ENCODE measurements around the gene TRAPPC5.

TRAPPC5 gene

GRCh38 chr19:7677669-7678311 is 2.8 kb upstream of the TRAPPC5 start:
- 22 to 43% methylated on average over 9 to 12 of the region's 12 CpGs for WGBS, 2 experiments (ENCODE audit: insufficient coverage in 2 of 2)
- H3K9me3 ChIP-seq (ENCODE audit: control insufficient read depth, low read length), result no peaks in the 10 kb centered on the region
- peaks cover 4% of the 10 kb centered on the region for H3K4me1 ChIP-seq (ENCODE audit: control insufficient read depth, insufficient read depth, low read length, poor library complexity, severe bottlenecking)
- peaks cover 11% of the 10 kb centered on the region for H3K36me3 ChIP-seq (ENCODE audit: control insufficient read depth, insufficient read depth, low read length)
- H3K4me3 ChIP-seq (ENCODE audit: extremely low read depth, insufficient read depth, low read length, poor library complexity, severe bottlenecking), result no peak overlapping the region
- H3K27ac ChIP-seq (ENCODE audit: low read depth, low read length, severe bottlenecking), result no peak overlapping the region

- WGBS, 2 experiments (ENCODE audit: insufficient coverage in 2 of 2), result 81 to 83% methylated on average over 22 to 23 of the region's 30 CpGs
- peaks cover 23% of the 10 kb centered on the region for H3K36me3 ChIP-seq (ENCODE audit: control insufficient read depth, insufficient read depth, low read length)
Observed at GRCh38 chr19:7678971-7679751, 1.5 kb upstream of the TRAPPC5 start.

GRCh38 chr19:7679771-7680605 is 645 bp upstream of the TRAPPC5 start:
- Histone ChIP-seq H3K36me3 (ENCODE audit: control insufficient read depth, insufficient read depth, low read length) (peaks cover 23% of the 10 kb centered on the region), H3K4me1 (ENCODE audit: control insufficient read depth, insufficient read depth, low read length, poor library complexity, severe bottlenecking) (peaks cover 4% of the 10 kb centered on the region), H3K4me3 (ENCODE audit: extremely low read depth, insufficient read depth, low read length, poor library complexity, severe bottlenecking) (peak overlapping the region; percentile 89), H3K27ac (ENCODE audit: low read depth, low read length, severe bottlenecking) (no peak overlapping the region), H3K9me3 (ENCODE audit: control insufficient read depth, low read length) (no peaks in the 10 kb centered on the region)
- 58% methylated on average over 21 to 22 of the region's 22 CpGs for WGBS, 2 experiments (ENCODE audit: insufficient coverage in 2 of 2)

More at GRCh38 chr19:7678971-7679751, 1.5 kb upstream of the TRAPPC5 start:
- H3K4me3 ChIP-seq (ENCODE audit: extremely low read depth, insufficient read depth, low read length, poor library complexity, severe bottlenecking), result no peak overlapping the region
- no peaks in the 10 kb centered on the region for H3K9me3 ChIP-seq (ENCODE audit: control insufficient read depth, low read length)
- no peak overlapping the region for H3K27ac ChIP-seq (ENCODE audit: low read depth, low read length, severe bottlenecking)
- peaks cover 4% of the 10 kb centered on the region for H3K4me1 ChIP-seq (ENCODE audit: control insufficient read depth, insufficient read depth, low read length, poor library complexity, severe bottlenecking)

- peaks cover 23% of the 10 kb centered on the region for H3K36me3 ChIP-seq (ENCODE audit: control insufficient read depth, insufficient read depth, low read length)
- H3K4me1 ChIP-seq (ENCODE audit: control insufficient read depth, insufficient read depth, low read length, poor library complexity, severe bottlenecking), result peaks cover 4% of the 10 kb centered on the region
- no peak overlapping the region for H3K27ac ChIP-seq (ENCODE audit: low read depth, low read length, severe bottlenecking)
- WGBS, 2 experiments (ENCODE audit: insufficient coverage in 2 of 2), result 36 to 40% methylated on average over 27 to 37 of the region's 43 CpGs
- no peaks in the 10 kb centered on the region for H3K9me3 ChIP-seq (ENCODE audit: control insufficient read depth, low read length)
- peak overlapping the region; percentile 89 for H3K4me3 ChIP-seq (ENCODE audit: extremely low read depth, insufficient read depth, low read length, poor library complexity, severe bottlenecking)
Observed at GRCh38 chr19:7681340-7682174, 924 bp downstream of the TRAPPC5 start.

DNA sequence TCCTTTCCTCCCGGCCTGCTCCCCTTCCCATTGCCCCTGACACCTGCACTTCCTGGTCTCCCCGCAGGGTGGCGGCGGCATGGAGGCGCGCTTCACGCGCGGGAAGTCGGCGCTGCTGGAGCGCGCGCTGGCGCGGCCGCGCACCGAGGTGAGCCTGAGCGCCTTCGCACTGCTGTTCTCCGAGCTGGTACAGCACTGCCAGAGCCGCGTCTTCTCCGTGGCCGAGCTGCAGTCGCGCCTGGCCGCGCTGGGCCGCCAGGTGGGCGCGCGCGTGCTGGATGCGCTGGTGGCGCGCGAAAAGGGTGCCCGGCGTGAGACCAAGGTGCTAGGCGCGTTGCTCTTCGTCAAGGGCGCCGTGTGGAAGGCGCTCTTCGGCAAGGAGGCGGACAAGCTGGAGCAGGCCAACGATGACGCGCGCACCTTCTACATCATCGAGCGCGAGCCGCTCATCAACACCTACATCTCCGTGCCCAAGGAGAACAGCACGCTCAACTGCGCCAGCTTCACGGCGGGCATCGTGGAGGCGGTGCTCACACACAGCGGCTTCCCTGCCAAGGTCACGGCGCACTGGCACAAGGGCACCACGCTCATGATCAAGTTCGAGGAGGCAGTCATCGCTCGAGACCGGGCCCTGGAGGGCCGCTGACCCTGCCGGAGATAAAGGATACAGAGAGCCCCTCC is 1.7 kb downstream of the TRAPPC5 start:
- H3K4me3 ChIP-seq (ENCODE audit: extremely low read depth, insufficient read depth, low read length, poor library complexity, severe bottlenecking), result no peak overlapping the region
- peaks cover 23% of the 10 kb centered on the region for H3K36me3 ChIP-seq (ENCODE audit: control insufficient read depth, insufficient read depth, low read length)
- 94 to 96% methylated on average over 73 to 74 of the region's 74 CpGs for WGBS, 2 experiments (ENCODE audit: insufficient coverage in 2 of 2)
- H3K4me1 ChIP-seq (ENCODE audit: control insufficient read depth, insufficient read depth, low read length, poor library complexity, severe bottlenecking), result peaks cover 4% of the 10 kb centered on the region
- no peaks in the 10 kb centered on the region for H3K9me3 ChIP-seq (ENCODE audit: control insufficient read depth, low read length)
- H3K27ac ChIP-seq (ENCODE audit: low read depth, low read length, severe bottlenecking), result no peak overlapping the region

DNA sequence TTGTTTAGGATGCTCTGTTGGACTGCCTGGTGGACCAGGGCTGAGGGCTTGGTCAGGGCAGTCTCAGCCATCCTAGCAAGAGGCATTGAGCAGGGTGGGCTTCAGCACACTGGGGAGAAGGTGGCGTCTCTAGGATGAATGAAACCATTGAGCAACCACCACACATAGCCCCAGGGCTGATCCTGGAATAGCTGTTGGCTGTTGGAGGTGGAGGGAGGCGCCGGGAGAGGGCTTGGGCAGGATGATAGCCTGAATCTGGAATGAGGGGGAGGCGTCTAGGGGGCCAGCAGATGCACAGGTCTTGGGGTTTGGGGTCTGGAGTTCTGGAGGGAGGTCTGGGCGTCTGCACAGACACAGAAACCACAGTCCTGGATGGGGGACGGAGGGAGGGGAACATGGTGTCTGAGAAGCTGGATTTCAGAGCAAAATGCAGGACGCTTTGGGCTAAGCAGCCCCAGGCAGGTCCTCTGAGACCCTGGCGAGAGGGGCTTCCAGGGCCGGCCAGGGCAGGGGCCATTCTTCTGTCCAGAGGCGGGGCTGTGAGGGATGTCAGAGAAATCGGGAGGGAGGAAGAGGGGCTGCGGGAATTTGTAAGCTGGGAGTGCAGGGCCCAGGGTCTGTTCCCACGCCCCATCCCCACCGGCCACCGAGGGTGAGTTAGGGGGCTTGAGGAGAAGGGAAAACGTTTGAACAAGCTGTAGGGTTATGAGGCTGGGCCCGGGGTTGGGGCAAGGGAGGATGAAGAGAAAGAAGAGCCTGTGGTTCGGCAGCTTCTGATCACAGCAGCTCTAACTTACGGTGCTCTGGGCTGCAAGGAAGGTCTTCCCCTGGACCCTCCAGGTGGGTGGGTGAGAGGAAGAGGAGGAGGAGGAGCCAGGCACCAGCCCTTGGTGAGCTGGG is 5.2 kb downstream of the TRAPPC5 start:
- 51 to 54% methylated on average over 12 to 18 of the region's 19 CpGs for WGBS, 2 experiments (ENCODE audit: insufficient coverage in 2 of 2)

DNA sequence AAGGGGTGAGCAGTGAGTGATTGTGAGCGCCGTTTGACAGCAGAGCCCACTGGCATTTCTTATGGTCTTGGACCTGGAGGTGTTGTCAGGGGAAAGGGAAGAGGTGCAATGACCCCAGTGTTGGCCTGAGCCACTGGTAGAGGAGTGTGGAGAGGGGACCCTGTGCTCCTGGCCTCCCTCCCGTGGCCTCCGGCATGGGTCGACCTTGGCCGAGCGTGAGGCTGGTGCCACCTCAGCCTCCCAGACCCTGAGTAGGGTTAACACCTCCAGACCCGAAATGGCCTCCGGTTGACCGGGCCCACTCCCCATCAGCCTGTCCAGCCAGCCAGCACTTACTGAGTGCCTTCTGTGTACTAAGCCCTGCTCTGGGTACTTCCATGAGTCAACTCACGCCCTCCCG is 6.5 kb downstream of the TRAPPC5 start:
- H3K36me3 ChIP-seq (ENCODE audit: control insufficient read depth, insufficient read depth, low read length), result peaks cover 18% of the 10 kb centered on the region
- H3K27ac ChIP-seq (ENCODE audit: low read depth, low read length, severe bottlenecking), result no peak overlapping the region
- H3K4me1 ChIP-seq (ENCODE audit: control insufficient read depth, insufficient read depth, low read length, poor library complexity, severe bottlenecking), result no peaks in the 10 kb centered on the region
- WGBS, 2 experiments (ENCODE audit: insufficient coverage in 2 of 2), result 92 to 94% methylated on average over 10 to 12 of the region's 12 CpGs
- no peak overlapping the region for H3K4me3 ChIP-seq (ENCODE audit: extremely low read depth, insufficient read depth, low read length, poor library complexity, severe bottlenecking)
- no peaks in the 10 kb centered on the region for H3K9me3 ChIP-seq (ENCODE audit: control insufficient read depth, low read length)

More for the DNA sequence above, 5.2 kb downstream of the TRAPPC5 start:
- peaks cover 23% of the 10 kb centered on the region for H3K36me3 ChIP-seq (ENCODE audit: control insufficient read depth, insufficient read depth, low read length)
- peaks cover 4% of the 10 kb centered on the region for H3K4me1 ChIP-seq (ENCODE audit: control insufficient read depth, insufficient read depth, low read length, poor library complexity, severe bottlenecking)
- H3K27ac ChIP-seq (ENCODE audit: low read depth, low read length, severe bottlenecking), result no peak overlapping the region
- no peak overlapping the region for H3K4me3 ChIP-seq (ENCODE audit: extremely low read depth, insufficient read depth, low read length, poor library complexity, severe bottlenecking)
- H3K9me3 ChIP-seq (ENCODE audit: control insufficient read depth, low read length), result no peaks in the 10 kb centered on the region

- Histone ChIP-seq H3K27ac (ENCODE audit: low read depth, low read length, severe bottlenecking) (no peak overlapping the region), H3K4me1 (ENCODE audit: control insufficient read depth, insufficient read depth, low read length, poor library complexity, severe bottlenecking) (no peaks in the 10 kb centered on the region), H3K36me3 (ENCODE audit: control insufficient read depth, insufficient read depth, low read length) (no peaks in the 10 kb centered on the region), H3K4me3 (ENCODE audit: extremely low read depth, insufficient read depth, low read length, poor library complexity, severe bottlenecking) (no peak overlapping the region), H3K9me3 (ENCODE audit: control insufficient read depth, low read length) (no peaks in the 10 kb centered on the region)
- WGBS, 2 experiments (ENCODE audit: insufficient coverage in 2 of 2), result 88 to 92% methylated on average over 12 to 16 of the region's 23 CpGs
Observed at GRCh38 chr19:7689165-7689564, 8.5 kb downstream of the TRAPPC5 start.

GRCh38 chr19:7690779-7691258 is 10.2 kb downstream of the TRAPPC5 start:
- WGBS, 2 experiments (ENCODE audit: insufficient coverage in 2 of 2), result 64 to 67% methylated on average over 5 to 8 of the region's 8 CpGs
- Histone ChIP-seq H3K4me1 (ENCODE audit: control insufficient read depth, insufficient read depth, low read length, poor library complexity, severe bottlenecking) (no peaks in the 10 kb centered on the region), H3K9me3 (ENCODE audit: control insufficient read depth, low read length) (no peaks in the 10 kb centered on the region), H3K4me3 (ENCODE audit: extremely low read depth, insufficient read depth, low read length, poor library complexity, severe bottlenecking) (no peak overlapping the region), H3K36me3 (ENCODE audit: control insufficient read depth, insufficient read depth, low read length) (no peaks in the 10 kb centered on the region), H3K27ac (ENCODE audit: low read depth, low read length, severe bottlenecking) (no peak overlapping the region)

Data from mesodermal cell (in vitro differentiated cells).